ENCODE results near the gene SOS2.

GRCh38 chr14:50263321-50263720 is 31.9 kb upstream of the SOS2 start:
- TF ChIP-seq ARNTL (CRISPR knock-in tag; IDR thresholded peaks at IDR 0.05; ENCODE audit: borderline replicate concordance, low read depth) (no peak), OSR1 (CRISPR knock-in tag; IDR thresholded peaks at IDR 0.05) (no peak), PATZ1 (CRISPR knock-in tag; IDR thresholded peaks at IDR 0.05; ENCODE audit: borderline replicate concordance) (no peak), ZNF565 (CRISPR knock-in tag; conservative IDR thresholded peaks at IDR 0.05; ENCODE audit: low read depth) (no peak), TCF4 (CRISPR knock-in tag; IDR thresholded peaks at IDR 0.05; ENCODE audit: borderline replicate concordance) (no peak), TSHZ2 (CRISPR knock-in tag; IDR thresholded peaks at IDR 0.05) (no peak), ISL1 (CRISPR knock-in tag; IDR thresholded peaks at IDR 0.05) (no peak), ESRRG (CRISPR knock-in tag; IDR thresholded peaks at IDR 0.05) (no peak), BACH2 (CRISPR knock-in tag; IDR thresholded peaks at IDR 0.05; ENCODE audit: borderline replicate concordance) (no peak)
